H1 (cell line): Measurements from ENCODE around the gene CELA2A. TPM values are rescaled to one million over a fixed set of nuclear protein-coding genes. Genes with fewer than 3 reads are reported as not detected.

ENCODE experiments used
- CTCF ChIA-PET: fragments of 300-600 bp; sonication (Branson Sonifier 250); formaldehyde crosslinking; loops from one replicate; lab custom pipeline; 2021; ENCODE audit not compliant: partially characterized antibody; lab: Charles Lee
- POLR2A ChIA-PET: fragments of 300-600 bp; sonication (Branson Sonifier 250); formaldehyde crosslinking; loops from one replicate; lab custom pipeline; 2021; ENCODE audit warnings: inconsistent platforms; ENCODE audit not compliant: partially characterized antibody; lab: Charles Lee
- DNase-seq, 2 experiments: peaks; one replicate each; pipeline versions ENCODE4 v3.0.0 to v3.0.0-alpha.2; 2010 to 2022; ENCODE audit warnings: low spot score in 2 of 2, low read depth in 1 of 2, mixed read lengths in 1 of 2
- FAIRE-seq: peaks from 2 replicates; lab custom pipeline; 2011; peaks lifted over from hg19 to GRCh38; lab: Jason Lieb, UNC
- H2AFZ ChIP-seq: 2 replicates; pipeline ENCODE4 v1.8.1; 2012; ENCODE audit warnings: low read length, inconsistent platforms
- H2AK5ac ChIP-seq: 2 replicates; pipeline ENCODE4 v1.6.1; 2013; ENCODE audit warnings: low read depth, low read length
- H2BK120ac ChIP-seq: replicated peaks from 2 replicates; pipeline ENCODE3; 2013; ENCODE audit warnings: low read depth, low read length, inconsistent platforms
- H2BK12ac ChIP-seq: 2 replicates; pipeline ENCODE4 v1.6.1; 2013; ENCODE audit warnings: low read depth, low read length
- H2BK15ac ChIP-seq: 2 replicates; pipeline ENCODE4 v1.6.1; 2013; ENCODE audit warnings: low read length
- H2BK20ac ChIP-seq: 2 replicates; pipeline ENCODE4 v1.6.1; 2013; ENCODE audit warnings: low read length
- H2BK5ac ChIP-seq: 2 replicates; pipeline ENCODE4 v1.6.1; 2013; ENCODE audit warnings: low read depth, low read length
- H3K14ac ChIP-seq: 2 replicates; pipeline ENCODE4 v1.6.1; 2013; ENCODE audit warnings: inconsistent platforms; ENCODE audit not compliant: insufficient read length
- H3K18ac ChIP-seq: 2 replicates; pipeline ENCODE4 v1.6.1; 2013; ENCODE audit warnings: low read length; ENCODE audit errors: extremely low read depth
- H3K23ac ChIP-seq: 2 replicates; pipeline ENCODE4 v1.6.1; 2013; ENCODE audit warnings: inconsistent platforms; ENCODE audit not compliant: insufficient read length
- H3K23me2 ChIP-seq: 2 replicates; pipeline ENCODE4 v1.6.1; 2013; ENCODE audit warnings: low read depth, low read length
- H3K27ac ChIP-seq: 2 replicates; pipeline ENCODE4 v1.6.1; 2011; ENCODE audit warnings: low read depth, low read length, inconsistent platforms
- H3K27me3 ChIP-seq, 4 experiments: replicated peaks in 1 of 4; 1 replicate in 1 of 4; 2 replicates in 3 of 4; pipeline versions ENCODE4 v1.6.1 to v1.8.1; 2011 to 2013; ENCODE audit warnings: low read length in 3 of 4, mild to moderate bottlenecking in 3 of 4, inconsistent platforms in 2 of 4, mixed read lengths in 2 of 4, moderate library complexity in 1 of 4; ENCODE audit not compliant: control insufficient read depth in 3 of 4, insufficient read depth in 3 of 4; ENCODE audit errors: extremely low read depth in 1 of 4
- H3K36me3 ChIP-seq, 4 experiments: 2 replicates each; pipeline versions ENCODE4 v1.6.1 to v1.8.1; 2011 to 2013; ENCODE audit warnings: mild to moderate bottlenecking in 4 of 4, low read length in 3 of 4, moderate library complexity in 2 of 4, control low read depth in 1 of 4, inconsistent platforms in 1 of 4; ENCODE audit not compliant: insufficient read depth in 4 of 4, control insufficient read depth in 2 of 4
- H3K4ac ChIP-seq: replicated peaks from 2 replicates; pipeline ENCODE3; 2013; ENCODE audit warnings: low read length, low read depth, mixed read lengths, inconsistent platforms; ENCODE audit not compliant: insufficient read length
- H3K4me1 ChIP-seq, 4 experiments: replicated peaks in 1 of 4; 1 replicate in 1 of 4; 2 replicates in 3 of 4; pipeline versions ENCODE4 v1.6.1 to v1.8.1; 2011 to 2013; ENCODE audit warnings: low read length in 3 of 4, inconsistent platforms in 2 of 4, mixed read lengths in 1 of 4; ENCODE audit not compliant: insufficient read depth in 4 of 4, control insufficient read depth in 3 of 4
- H3K4me2 ChIP-seq, 2 experiments: 2 replicates each; pipeline versions ENCODE4 v1.6.1 to v1.8.1; 2011 to 2013; ENCODE audit warnings: low read depth in 2 of 2, low read length in 2 of 2, control low read depth in 1 of 2, inconsistent platforms in 1 of 2, mild to moderate bottlenecking in 1 of 2; ENCODE audit not compliant: insufficient read depth in 1 of 2
- H3K4me3 ChIP-seq, 4 experiments: fragments of 200-600, 300-600 bp in 1 of 4; sonication (generic), shearing (Covaris generic), sonication (Bioruptor Twin) in 1 of 4; 2 replicates each; pipeline versions ENCODE4 v1.5.1 to v1.8.1; 2011 to 2016; ENCODE audit warnings: low read length in 4 of 4, low read depth in 3 of 4, control low read depth in 2 of 4, inconsistent platforms in 2 of 4, mild to moderate bottlenecking in 2 of 4, mixed read lengths in 1 of 4, moderate library complexity in 1 of 4; ENCODE audit not compliant: insufficient read depth in 2 of 4; ENCODE audit errors: extremely low read depth in 1 of 4
- H3K56ac ChIP-seq: replicated peaks from 2 replicates; pipeline ENCODE3; 2013; ENCODE audit warnings: low read depth, mild to moderate bottlenecking, mixed read lengths, low read length, inconsistent platforms; ENCODE audit not compliant: insufficient read length
- H3K79me1 ChIP-seq: 2 replicates; pipeline ENCODE4 v1.6.1; 2013; ENCODE audit warnings: low read depth, low read length, control low read depth
- H3K79me2 ChIP-seq, 2 experiments: 2 replicates each; pipeline versions ENCODE4 v1.6.1 to v1.8.1; 2012 to 2013; ENCODE audit warnings: low read length in 2 of 2, mild to moderate bottlenecking in 2 of 2, inconsistent platforms in 1 of 2; ENCODE audit not compliant: insufficient read depth in 2 of 2, control insufficient read depth in 1 of 2
- H3K9ac ChIP-seq, 4 experiments: replicated peaks in 1 of 4; 1 replicate in 1 of 4; 2 replicates in 3 of 4; pipeline versions ENCODE4 v1.6.1 to v1.8.1; 2011 to 2013; ENCODE audit warnings: low read depth in 3 of 4, low read length in 3 of 4, control low read depth in 2 of 4, mild to moderate bottlenecking in 2 of 4, moderate library complexity in 2 of 4, inconsistent platforms in 1 of 4; ENCODE audit errors: extremely low read depth in 1 of 4
- H3K9me3 ChIP-seq, 2 experiments: 2 replicates each; pipeline versions ENCODE4 v1.6.1 to v1.8.1; 2012 to 2013; ENCODE audit warnings: mild to moderate bottlenecking in 2 of 2, moderate library complexity in 2 of 2, control low read depth in 1 of 2, inconsistent platforms in 1 of 2, low read depth in 1 of 2, low read length in 1 of 2, mixed read lengths in 1 of 2; ENCODE audit not compliant: insufficient read depth in 2 of 2
- H4K20me1 ChIP-seq, 2 experiments: replicated peaks in 1 of 2; 2 replicates each; pipeline versions ENCODE3 to v1.8.1; 2011 to 2013; ENCODE audit warnings: inconsistent platforms in 2 of 2, low read length in 2 of 2, mild to moderate bottlenecking in 1 of 2; ENCODE audit not compliant: insufficient read depth in 2 of 2, control insufficient read depth in 1 of 2
- H4K5ac ChIP-seq: 2 replicates; pipeline ENCODE4 v1.6.1; 2013; ENCODE audit warnings: low read length, low read depth, mixed read lengths, inconsistent platforms; ENCODE audit not compliant: insufficient read length
- H4K8ac ChIP-seq: 2 replicates; pipeline ENCODE4 v1.8.0; 2013; ENCODE audit warnings: mild to moderate bottlenecking, moderate library complexity, low read length, inconsistent platforms; ENCODE audit not compliant: insufficient read depth; ENCODE audit errors: extremely low read depth
- H4K91ac ChIP-seq: replicated peaks from 2 replicates; pipeline ENCODE3; 2013; ENCODE audit warnings: low read length, mixed read lengths, inconsistent platforms; ENCODE audit not compliant: insufficient read length
- SUZ12 ChIP-seq: fragments of 200-600 bp; sonication (generic); IDR thresholded peaks from 2 replicates; pipeline ENCODE4 v1.6.1; 2012; ENCODE audit warnings: mild to moderate bottlenecking, inconsistent platforms, low read length, moderate library complexity, mixed read lengths
- WGBS, 2 experiments: shearing (Covaris generic) in 1 of 2; methylation state at CpG; one replicate each; pipeline versions ENCODE4 v1.1.6 to v1.1.7; 2013 to 2015; ENCODE audit warnings: low lambda C conversion rate in 2 of 2, mixed read lengths in 2 of 2, inconsistent platforms in 1 of 2, low coverage in 1 of 2, missing lambda C conversion rate in 1 of 2; ENCODE audit not compliant: insufficient replicate concordance in 2 of 2, insufficient coverage in 1 of 2, insufficient read length in 1 of 2; ENCODE audit errors: extremely low coverage in 1 of 2, missing lambda C conversion rate in 1 of 2; 5-methylcytosine and 5-hydroxymethylcytosine counted together
- polyA plus RNA-seq, 7 experiments: library from polyadenylated mRNA; depleted of rRNA in 3 of 7; stranded (reverse) in 5 of 7; unstranded in 2 of 7; fragments of >200 nt in 5 of 7; fragments of 200-250 nt in 2 of 7; gene quantifications; 1 replicate in 5 of 7; 2 replicates in 1 of 7; 4 replicates in 1 of 7; pipeline versions ENCODE4 v1.2.1 to v1.2.3, GENCODE V29; 2011 to 2013; ENCODE audit warnings: missing spikeins in 2 of 7, mixed read lengths in 2 of 7
- total RNA-seq: library from RNA; stranded (reverse); fragmentation: NEBNext Ultra II Directional; extraction: Animal tissue kit (Norgen Biotek cat#: 25700); gene quantifications from 2 replicates; pipeline ENCODE4 v1.2.1, GENCODE V29; 2021

CELA2A gene
- total and polyA plus RNA-seq, 2 of the 8 experiments (the other 6 are each of a cell fraction or from before 2014, with no cell fraction given): not detected

GRCh38 chr1:15459771-15460707 is 3.5 kb downstream of the CELA2A start:
- no peak for TF ChIP-seq SUZ12
- Histone ChIP-seq H3K23me2 (no peaks in the 10 kb centered on the region), H3K56ac (no peak overlapping the region), H2BK20ac (no peak overlapping the region), H4K20me1 (no peaks in the 10 kb centered on the region), H2BK5ac (no peak overlapping the region), H4K8ac (no peak overlapping the region), H3K9me3 (no peaks in the 10 kb centered on the region), H2BK15ac (no peak overlapping the region), H2BK12ac (no peak overlapping the region), H3K18ac (no peak overlapping the region), H3K14ac (no peak overlapping the region), H3K79me2 (no peaks in the 10 kb centered on the region), H3K9ac (no peak overlapping the region), H3K4me3 (no peak overlapping the region), H3K4me2 (no peak overlapping the region), H3K27ac (no peak overlapping the region), H3K23ac (no peak overlapping the region), H2AK5ac (no peak overlapping the region), H3K36me3 (no peaks in the 10 kb centered on the region), H4K5ac (no peak overlapping the region), H3K27me3 (no peaks in the 10 kb centered on the region), H4K91ac (no peak overlapping the region), H3K4me1 (no peaks in the 10 kb centered on the region), H2AFZ (no peak overlapping the region), H2BK120ac (no peak overlapping the region), H3K4ac (no peak overlapping the region), H3K79me1 (no peaks in the 10 kb centered on the region)
- FAIRE-seq: no peak
- CTCF ChIA-PET: interaction anchor here (1.2 kb wide), 1 partner anchor 45 kb away, joined by 3 read pairs; no protein-coding TSS in a partner anchor
- 89% methylated on average over 10 of the region's 10 CpGs; no CpG with 5 or more reads in 1 of the 2 experiments for WGBS, 2 experiments
- POLR2A ChIA-PET: interaction anchor here (0.6 kb wide), 1 partner anchor 38 kb away, joined by 3 read pairs; no protein-coding TSS in a partner anchor
- DNase-seq: no peak
